IMR-90 (cell line): ENCODE results near the gene AASS. TPM values are rescaled to one million over a fixed set of nuclear protein-coding genes. Genes with fewer than 3 reads are reported as not detected.

ENCODE experiments used
- ATAC-seq: fragments of 200-7000 bp; cut with Tn5 transposase; 2 replicates; pipeline ENCODE4 v1.9.1; 2020; ENCODE audit warnings: low read depth, mild to moderate bottlenecking, moderate library complexity
- BruUV-seq: library from RNA; stranded (reverse); fragments of 400-500 nt; replicated peaks from 2 replicates; lab custom pipeline; 2021; lab: Mats Ljungman, UMichigan
- CTCF ChIA-PET: fragments of 300-600 bp; formaldehyde crosslinking; extraction: SDS; loops from one replicate; lab custom pipeline; 2021; ENCODE audit warnings: antibody characterized with exemption; lab: Yijun Ruan, JAX
- POLR2A ChIA-PET: fragments of 300-600 bp; sonication (Branson Sonifier 250); formaldehyde crosslinking; loops from one replicate; lab custom pipeline; 2022; ENCODE audit warnings: antibody characterized with exemption; ENCODE audit not compliant: unreplicated experiment; lab: Charles Lee
- DNase-seq: peaks from one replicate; pipeline ENCODE4 v3.0.0; 2013
- H2AFZ ChIP-seq: replicated peaks from 2 replicates; pipeline ENCODE3; 2013; ENCODE audit warnings: low read length, mild to moderate bottlenecking; ENCODE audit not compliant: poor library complexity
- H2AK5ac ChIP-seq: 2 replicates; pipeline ENCODE4 v1.6.1; 2013; ENCODE audit warnings: low read depth, low read length, inconsistent platforms
- H2AK9ac ChIP-seq: replicated peaks from 2 replicates; pipeline ENCODE3; 2013; ENCODE audit warnings: mild to moderate bottlenecking, low read depth, low read length, moderate library complexity; ENCODE audit not compliant: poor library complexity
- H2BK120ac ChIP-seq: 2 replicates; pipeline ENCODE4 v1.6.1; 2013; ENCODE audit warnings: low read depth, low read length, inconsistent platforms
- H2BK15ac ChIP-seq: 3 replicates; pipeline ENCODE4 v1.6.1; 2013; ENCODE audit warnings: low read depth, low read length, inconsistent platforms
- H2BK20ac ChIP-seq: 2 replicates; pipeline ENCODE4 v1.6.1; 2013; ENCODE audit warnings: low read depth, mild to moderate bottlenecking, inconsistent platforms, low read length, moderate library complexity
- H2BK5ac ChIP-seq: 2 replicates; pipeline ENCODE4 v1.6.1; 2013; ENCODE audit warnings: mild to moderate bottlenecking, low read depth, low read length, inconsistent platforms; ENCODE audit not compliant: poor library complexity, severe bottlenecking
- H3K14ac ChIP-seq: replicated peaks from 2 replicates; pipeline ENCODE4 v1.6.1; 2013; ENCODE audit warnings: low read depth, low read length, inconsistent platforms
- H3K18ac ChIP-seq: 2 replicates; pipeline ENCODE4 v1.6.1; 2013; ENCODE audit warnings: low read depth, low read length, control low read depth
- H3K23ac ChIP-seq: 2 replicates; pipeline ENCODE4 v1.6.1; 2013; ENCODE audit warnings: low read depth, low read length, inconsistent platforms
- H3K27ac ChIP-seq: 2 replicates; pipeline ENCODE4 v1.5.1; 2013; ENCODE audit warnings: mild to moderate bottlenecking, control low read depth, low read length; ENCODE audit not compliant: insufficient read depth
- H3K27me3 ChIP-seq: 2 replicates; pipeline ENCODE4 v1.6.1; 2013; ENCODE audit warnings: low read length; ENCODE audit not compliant: control insufficient read depth, insufficient read depth
- H3K36me3 ChIP-seq: 2 replicates; pipeline ENCODE4 v1.6.1; 2013; ENCODE audit warnings: low read length, mixed read lengths; ENCODE audit not compliant: control insufficient read depth, insufficient read depth
- H3K4ac ChIP-seq: 2 replicates; pipeline ENCODE4 v1.6.1; 2013; ENCODE audit warnings: low read depth, low read length, inconsistent platforms
- H3K4me1 ChIP-seq: 2 replicates; pipeline ENCODE4 v1.6.1; 2013; ENCODE audit warnings: low read length, mixed read lengths; ENCODE audit not compliant: control insufficient read depth, insufficient read depth
- H3K4me2 ChIP-seq: 2 replicates; pipeline ENCODE4 v1.6.1; 2013; ENCODE audit warnings: low read depth, mild to moderate bottlenecking, control low read depth, low read length, moderate library complexity
- H3K4me3 ChIP-seq: 2 replicates; pipeline ENCODE4 v1.5.1; 2013; ENCODE audit warnings: low read depth, mild to moderate bottlenecking, control low read depth, low read length, moderate library complexity; ENCODE audit not compliant: insufficient read depth
- H3K56ac ChIP-seq: 2 replicates; pipeline ENCODE4 v1.6.1; 2013; ENCODE audit warnings: low read length, inconsistent platforms; ENCODE audit not compliant: insufficient read depth; ENCODE audit errors: extremely low read depth
- H3K79me1 ChIP-seq, 2 experiments: 2 replicates each; pipeline ENCODE4 v1.6.1; 2013; ENCODE audit warnings: low read length in 2 of 2, inconsistent platforms in 1 of 2, low read depth in 1 of 2
- H3K9ac ChIP-seq: 2 replicates; pipeline ENCODE4 v1.6.1; 2013; ENCODE audit warnings: low read depth, low read length, control low read depth
- H3K9me1 ChIP-seq: 2 replicates; pipeline ENCODE4 v1.6.1; 2013; ENCODE audit warnings: low read length, inconsistent platforms; ENCODE audit not compliant: insufficient read depth
- H3K9me3 ChIP-seq: 2 replicates; pipeline ENCODE4 v1.6.1; 2013; ENCODE audit warnings: low read length; ENCODE audit not compliant: control insufficient read depth, insufficient read depth
- H4K20me1 ChIP-seq: 2 replicates; pipeline ENCODE4 v1.6.1; 2013; ENCODE audit warnings: low read length, inconsistent platforms; ENCODE audit not compliant: insufficient read depth
- H4K5ac ChIP-seq: 2 replicates; pipeline ENCODE4 v1.6.1; 2013; ENCODE audit warnings: mild to moderate bottlenecking, low read depth, low read length, control low read depth
- H4K8ac ChIP-seq, 2 experiments: 2 replicates each; pipeline ENCODE4 v1.6.1; 2013; ENCODE audit warnings: low read depth in 2 of 2, low read length in 2 of 2, control low read depth in 1 of 2, inconsistent platforms in 1 of 2
- H4K91ac ChIP-seq: 2 replicates; pipeline ENCODE4 v1.6.1; 2013; ENCODE audit warnings: low read depth, low read length, inconsistent platforms; ENCODE audit not compliant: insufficient read depth
- CEBPB ChIP-seq: IDR thresholded peaks from 2 replicates; pipeline ENCODE4 v1.6.1; 2012; ENCODE audit warnings: low read depth, low read length, improper control_type of control experiment
- ELK1 ChIP-seq: fragments of 150-350 bp; IDR thresholded peaks from 2 replicates; pipeline ENCODE4 v1.6.1; 2016; ENCODE audit warnings: low read depth, mild to moderate bottlenecking, low read length, moderate library complexity, borderline replicate concordance
- FOS ChIP-seq: fragments of 150-350 bp; IDR thresholded peaks from 2 replicates; pipeline ENCODE4 v1.6.1; 2016; ENCODE audit warnings: low read depth, low read length
- MAFK ChIP-seq: IDR thresholded peaks from 2 replicates; pipeline ENCODE4 v1.6.1; 2012; ENCODE audit warnings: low read depth, low read length, improper control_type of control experiment
- MAZ ChIP-seq: IDR thresholded peaks from 2 replicates; pipeline ENCODE4 v1.6.1; 2012; ENCODE audit warnings: low read depth, mild to moderate bottlenecking, low read length, improper control_type of control experiment, moderate library complexity, borderline replicate concordance
- MXI1 ChIP-seq: IDR thresholded peaks from 2 replicates; pipeline ENCODE4 v1.6.1; 2012; ENCODE audit warnings: low read depth, mild to moderate bottlenecking, low read length, moderate library complexity, borderline replicate concordance
- NFE2L2 ChIP-seq: fragments of 150-350 bp; IDR thresholded peaks from 2 replicates; pipeline ENCODE4 v1.6.1; 2016; ENCODE audit warnings: low read depth, mild to moderate bottlenecking, low read length
- RAD21 ChIP-seq: IDR thresholded peaks from 2 replicates; pipeline ENCODE4 v1.6.1; 2012; ENCODE audit warnings: low read length, improper control_type of control experiment
- RFX5 ChIP-seq: IDR thresholded peaks from 2 replicates; pipeline ENCODE4 v1.8.0; 2012; ENCODE audit warnings: low read depth, mild to moderate bottlenecking, low read length, moderate library complexity
- SMC3 ChIP-seq: fragments of 150-350 bp; IDR thresholded peaks from 2 replicates; pipeline ENCODE4 v1.6.1; 2016; ENCODE audit warnings: low read depth, mild to moderate bottlenecking, antibody characterized with exemption, low read length, moderate library complexity
- USF2 ChIP-seq: fragments of 150-350 bp; IDR thresholded peaks from 2 replicates; pipeline ENCODE4 v1.6.1; 2017; ENCODE audit warnings: mild to moderate bottlenecking, antibody characterized with exemption, low read length, low read depth
- WGBS, 2 experiments: methylation state at CpG; one replicate each; pipeline versions ENCODE4 v1.1.5 to v1.1.7; 2013; ENCODE audit warnings: missing lambda C conversion rate in 2 of 2; ENCODE audit not compliant: insufficient read length in 1 of 2; ENCODE audit errors: extremely low coverage in 2 of 2; 5-methylcytosine and 5-hydroxymethylcytosine counted together
- dilution Hi-C: fragments of 300-500 bp; cut with HindIII; formaldehyde crosslinking; loops from one replicate; pipeline ENCODE4 v1.14.3; 2018; ENCODE audit warnings: low sequenced_read_pairs; ENCODE audit not compliant: unreplicated experiment
- in situ Hi-C: fragments of 300-500 bp; cut with MboI; formaldehyde crosslinking; loops from 3 replicates; pipeline ENCODE4 v1.14.3; 2019; ENCODE audit warnings: low sequenced_read_pairs, inconsistent platforms, mixed read lengths
- intact Hi-C: fragments of 100-400 bp; cut with micrococcal nuclease; formaldehyde crosslinking; loops from 2 replicates; pipeline ENCODE4 v1.10.0; 2022
- polyA plus RNA-seq, 3 experiments: library from polyadenylated mRNA; depleted of rRNA; stranded (reverse); fragments of >200 nt; gene quantifications; 2 replicates each; pipeline ENCODE4 v1.2.3, GENCODE V29; 2012; ENCODE audit warnings: low replicate concordance in 1 of 3
- total RNA-seq: library from RNA; depleted of rRNA; stranded (reverse); fragments of >200 nt; gene quantifications from 2 replicates; pipeline ENCODE4 v1.2.3, GENCODE V29; 2012

The AASS gene
- total and polyA plus RNA-seq, 2 of the 4 experiments (the other 2 are of a cell fraction), result 6.1 to 12.9 TPM

- no peak overlapping the region for H3K18ac ChIP-seq
- intact Hi-C loops (no loop called here), in situ Hi-C loops (no loop called here), dilution Hi-C loops (no loop called here)
- H2BK5ac ChIP-seq, result no peak overlapping the region
- no peaks in the 10 kb centered on the region for H3K79me1 ChIP-seq
- ChIA-PET POLR2A (no interaction called here), CTCF (interaction anchor here (0.5 kb wide), 1 partner anchor 51 kb away, joined by 3 read pairs; no protein-coding TSS in a partner anchor)
- H3K9ac ChIP-seq, result no peak overlapping the region
- H3K4me2 ChIP-seq, result no peak overlapping the region
- DNase-seq, result no peak
- H3K27me3 ChIP-seq, result no peaks in the 10 kb centered on the region
- no peaks in the 10 kb centered on the region for H3K36me3 ChIP-seq
- H2BK15ac ChIP-seq, result no peak overlapping the region
- H3K14ac ChIP-seq, result no peak overlapping the region
- no peak overlapping the region for H2AK9ac ChIP-seq
- H4K5ac ChIP-seq, result no peak overlapping the region
- H3K23ac ChIP-seq, result no peak overlapping the region
- no peaks in the 10 kb centered on the region for H3K9me3 ChIP-seq
- no peak overlapping the region for H3K27ac ChIP-seq
- H2BK20ac ChIP-seq, result no peak overlapping the region
- no peak for TF ChIP-seq SMC3
- no peak for TF ChIP-seq ELK1
- no peak for TF ChIP-seq FOS
- TF ChIP-seq MAZ, result no peak
- no peak for TF ChIP-seq RAD21
- no peak for TF ChIP-seq RFX5
- no peak for TF ChIP-seq USF2
- TF ChIP-seq MXI1, result no peak
- no peak for TF ChIP-seq MAFK
- TF ChIP-seq NFE2L2, result no peak
- no peak for TF ChIP-seq CEBPB
- H3K56ac ChIP-seq, result no peak overlapping the region
- BruUV-seq, result no TSS peak
- H4K8ac ChIP-seq, result no peak overlapping the region
- 43% methylated on average over 1 of the region's 1 CpG; no CpG with 5 or more reads in 1 of the 2 experiments for WGBS, 2 experiments
- no peak overlapping the region for H2BK120ac ChIP-seq
- no peak overlapping the region for H4K91ac ChIP-seq
- no peaks in the 10 kb centered on the region for H3K4me1 ChIP-seq
- ATAC-seq, result no peak
- H2AK5ac ChIP-seq, result no peak overlapping the region
- H3K9me1 ChIP-seq, result no peaks in the 10 kb centered on the region
- H2AFZ ChIP-seq, result no peak overlapping the region
- H3K4me3 ChIP-seq, result no peak overlapping the region
- H3K4ac ChIP-seq, result no peak overlapping the region
- H4K20me1 ChIP-seq, result no peaks in the 10 kb centered on the region
Measured at GRCh38 chr7:122035876-122036275, 108.2 kb downstream of the AASS start.
